Measurements from ENCODE around the gene MTUS2.

MTUS2 gene

DNA sequence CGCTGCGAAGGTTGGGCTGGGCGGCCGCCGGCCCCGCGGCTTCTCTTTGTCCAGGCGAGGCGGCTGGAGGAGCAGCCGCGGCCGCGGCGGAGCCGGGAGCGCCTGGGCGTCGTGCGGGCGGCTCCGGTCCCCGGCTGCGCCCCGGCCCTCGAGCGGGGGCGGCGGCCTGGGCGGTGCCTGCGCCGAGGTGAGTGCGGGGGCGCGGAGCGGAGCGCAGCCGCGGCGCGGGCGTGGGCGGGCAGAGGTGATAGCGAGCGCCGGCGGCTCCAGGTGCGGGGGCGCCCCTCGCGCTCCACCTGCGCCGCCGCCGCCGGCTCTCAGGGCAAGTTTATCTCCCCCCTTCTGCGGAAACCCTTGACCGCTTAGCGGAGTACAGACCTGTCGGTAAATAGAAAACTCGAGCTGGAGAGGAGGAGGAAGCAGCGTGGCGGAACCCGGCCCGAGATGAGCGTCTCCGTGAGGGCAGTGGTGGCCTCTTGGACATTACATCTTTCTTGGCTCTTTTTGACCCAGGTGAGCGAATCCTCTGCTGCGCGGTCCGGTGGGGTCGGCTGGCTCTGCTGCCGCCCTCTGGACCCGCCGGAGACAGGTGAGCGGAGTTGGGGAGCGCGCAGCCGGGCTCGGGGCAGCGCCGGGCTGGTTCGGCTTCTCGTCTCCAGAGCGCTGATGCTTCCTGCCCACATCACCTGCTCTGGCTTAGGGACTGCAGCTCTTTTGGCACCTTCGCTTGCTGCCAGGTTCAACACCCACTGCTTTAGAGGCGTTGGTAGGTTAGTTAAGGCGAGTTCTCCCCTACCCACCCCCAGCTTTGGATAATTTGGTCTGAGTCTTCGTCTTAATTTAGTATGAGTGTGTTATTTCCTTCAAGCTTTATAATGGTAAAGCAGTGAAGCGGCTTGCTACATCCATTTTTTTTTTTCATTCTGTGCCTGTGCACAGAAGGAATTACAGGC is at the start of gene MTUS2:
Gene MTUS2, plus strand, starts transcription at position 241 of the 953 bp plus-strand sequence.
- DNase-seq (ENCODE audit: low spot score), result peak; percentile 16

DNA sequence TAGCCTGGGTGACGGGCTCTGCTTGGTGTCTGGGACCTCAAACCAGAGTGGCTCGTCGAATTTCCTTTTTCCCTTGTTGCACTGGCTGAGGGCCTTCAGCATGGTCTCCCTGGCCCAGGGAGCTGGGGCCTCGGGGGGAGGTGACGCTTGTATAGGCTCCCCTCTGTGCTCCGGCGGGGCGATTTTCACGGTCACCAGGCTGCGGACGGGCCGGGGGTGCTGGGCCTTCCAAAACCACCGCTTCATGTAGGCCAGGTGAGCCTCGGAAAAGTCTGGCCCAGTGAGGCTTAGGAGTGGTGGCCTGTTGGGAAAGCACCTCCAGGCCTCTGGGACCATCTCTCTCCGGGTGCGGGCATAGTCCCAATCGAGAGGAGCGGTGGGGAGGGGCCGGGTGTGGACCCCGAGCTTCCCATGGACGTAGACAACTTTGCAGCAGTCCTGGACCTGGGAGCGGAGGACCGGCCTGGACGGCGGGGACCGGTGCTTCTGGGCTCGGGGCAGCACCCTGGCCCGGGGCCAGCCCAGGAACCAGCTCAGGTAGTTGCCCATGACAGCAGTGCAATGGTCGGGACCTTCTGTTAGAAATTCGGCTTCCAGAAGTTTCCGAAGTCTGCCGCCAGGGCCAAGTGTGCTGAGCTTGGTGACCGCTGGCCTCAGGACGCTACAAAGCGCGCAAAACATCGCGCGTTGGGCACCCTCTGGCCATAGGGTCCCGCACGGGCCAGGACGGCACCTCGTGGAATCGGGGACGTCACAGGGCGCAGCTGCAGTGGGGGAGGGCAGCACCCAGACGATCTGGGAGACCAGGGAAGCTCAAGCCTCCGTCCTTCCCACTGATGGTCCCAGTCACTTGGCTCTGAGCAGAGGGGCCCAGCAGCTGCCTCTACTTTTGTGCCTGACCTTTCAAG is 41.6 kb upstream of the MTUS2 start:
- no peak for DNase-seq (ENCODE audit: low spot score)

DNA sequence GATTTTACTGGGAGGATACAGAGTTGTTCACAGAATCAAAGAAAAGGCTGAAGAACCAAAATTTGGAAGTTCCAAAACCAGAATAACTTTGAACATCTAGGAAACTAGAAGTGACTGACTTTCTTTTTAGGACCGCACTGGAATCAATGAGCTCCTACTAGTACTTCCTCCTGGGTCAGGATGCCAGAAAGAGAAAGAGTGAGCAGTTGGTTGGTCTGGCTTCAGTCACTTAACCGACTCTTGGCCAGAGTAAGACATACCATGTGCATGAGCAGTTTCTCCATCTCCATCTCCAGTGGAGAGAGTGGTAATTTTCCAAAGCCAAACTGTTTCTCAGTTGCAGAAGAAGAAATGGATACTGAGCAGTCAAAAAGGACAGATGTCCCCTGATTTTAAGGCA is 27.1 kb upstream of the MTUS2 start:
- DNase-seq (ENCODE audit: low spot score), result no peak

DNA sequence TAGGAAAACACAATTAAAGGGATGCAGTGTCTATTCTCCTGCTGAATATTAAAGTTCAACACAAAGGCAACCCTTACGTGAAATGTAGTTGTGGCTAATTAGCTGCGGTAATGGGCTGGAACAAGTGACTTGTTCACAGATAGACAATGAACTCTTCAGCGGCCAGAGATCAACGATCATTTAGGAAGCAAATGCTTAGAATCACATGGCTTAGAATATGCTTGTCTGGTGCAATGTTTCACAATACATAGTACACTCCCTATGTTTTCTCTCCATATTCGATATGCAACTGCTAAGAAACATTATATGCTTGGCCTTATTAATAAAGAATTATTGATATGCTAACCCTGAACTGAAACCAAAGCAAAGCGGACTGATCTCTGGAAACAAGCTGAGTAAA is 25.7 kb upstream of the MTUS2 start:
- no peak for DNase-seq (ENCODE audit: low spot score)

DNA sequence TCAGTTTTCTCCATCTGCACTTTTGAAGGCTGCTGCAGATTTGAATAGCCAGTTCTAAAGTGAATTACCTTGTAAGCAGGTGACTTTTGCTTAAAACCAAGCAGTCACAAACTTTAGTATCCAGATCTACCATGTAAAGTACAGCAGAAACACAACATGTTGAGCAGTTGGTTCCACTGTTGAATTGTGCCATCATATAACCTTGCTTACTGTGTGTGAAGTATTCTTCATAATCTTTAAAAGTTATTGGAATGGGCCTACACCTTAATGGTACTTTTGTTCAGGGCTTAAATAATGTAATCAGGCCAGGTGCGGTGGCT is 23.2 kb upstream of the MTUS2 start:
- no peak for DNase-seq (ENCODE audit: low spot score)

DNA sequence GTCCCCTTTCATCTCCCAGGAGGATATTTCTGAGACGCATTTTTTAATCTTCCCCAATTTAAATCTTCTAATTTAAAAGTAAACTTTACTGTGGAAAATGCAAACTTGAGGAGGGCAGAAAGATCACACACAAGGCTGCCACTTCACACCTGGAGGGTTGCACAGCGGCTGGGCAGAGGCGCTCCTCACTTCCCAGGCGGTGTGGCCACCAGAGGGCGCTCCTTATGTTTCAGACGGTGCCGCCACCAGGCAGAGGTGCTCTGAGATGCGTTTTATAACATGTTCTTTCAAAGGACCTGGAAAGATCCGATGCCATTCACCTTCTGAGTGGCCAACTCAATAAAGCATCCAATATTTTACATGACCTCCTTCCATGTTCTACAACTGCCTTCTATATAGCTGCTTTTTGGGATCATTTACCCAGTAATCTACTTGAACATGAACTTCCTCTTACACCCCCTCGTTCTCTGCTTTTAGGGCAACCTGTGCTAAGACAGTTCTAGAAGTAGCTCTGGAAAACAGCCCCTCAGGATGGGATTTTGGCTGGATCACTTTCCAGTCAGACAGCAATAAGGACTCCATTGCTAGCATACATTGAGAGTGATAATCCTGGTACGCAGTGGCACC is 14.8 kb upstream of the MTUS2 start:
- no peak for DNase-seq (ENCODE audit: low spot score)

DNA sequence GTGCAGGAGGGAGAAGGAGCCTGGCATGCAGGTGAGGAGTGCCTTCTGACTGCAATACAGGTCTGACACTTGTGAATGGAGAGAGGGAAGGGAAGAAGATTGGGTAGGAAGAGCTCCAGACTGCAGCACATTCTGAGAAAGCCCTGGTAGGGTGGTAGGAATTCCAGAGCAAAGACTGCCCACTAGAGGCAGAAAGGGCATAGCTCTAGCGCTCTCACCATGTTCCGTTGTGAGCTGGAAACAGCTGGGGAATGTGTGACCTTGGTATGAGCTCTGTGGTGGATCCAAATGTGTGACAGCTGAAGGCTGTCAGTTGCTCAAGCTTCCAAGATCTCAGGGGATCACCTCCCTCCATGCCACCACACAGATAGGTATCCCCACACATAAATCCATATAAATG is 2.9 kb upstream of the MTUS2 start:
- no peak for DNase-seq (ENCODE audit: low spot score)

DNA sequence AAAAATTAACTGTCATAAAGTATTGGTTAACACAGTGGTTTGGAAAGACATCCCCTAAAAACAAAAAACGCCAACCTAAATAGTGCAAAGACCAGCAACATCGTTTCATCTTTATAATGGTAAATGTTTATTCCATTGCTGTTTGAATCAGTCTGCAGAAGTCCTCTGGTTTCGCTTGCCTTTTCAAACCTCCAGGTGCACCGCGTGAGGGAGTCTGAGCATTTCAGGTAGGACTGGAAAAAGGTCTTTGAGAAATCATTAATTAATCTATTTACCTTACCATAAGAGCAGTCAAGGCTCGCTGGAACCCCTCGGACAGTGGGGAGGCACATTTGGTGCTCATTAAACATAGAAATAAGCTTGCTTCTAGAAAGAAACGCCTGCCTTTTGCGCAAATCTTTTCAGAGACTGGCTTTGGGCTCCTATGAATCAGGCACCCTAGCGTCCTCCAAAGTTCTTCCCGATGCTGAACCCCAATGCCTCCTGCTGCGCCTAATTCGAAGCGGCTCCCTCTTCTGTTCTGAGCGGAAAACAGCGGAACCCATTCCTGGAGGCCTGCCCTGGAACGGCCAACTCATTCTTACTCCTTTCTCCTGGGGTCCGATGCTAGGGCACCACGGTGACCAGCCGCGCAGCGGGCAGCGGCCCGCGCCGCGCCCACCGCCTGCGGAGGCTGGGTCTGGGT is 951 bp upstream of the MTUS2 start:
- peak; percentile 12 for DNase-seq (ENCODE audit: low spot score)

DNA sequence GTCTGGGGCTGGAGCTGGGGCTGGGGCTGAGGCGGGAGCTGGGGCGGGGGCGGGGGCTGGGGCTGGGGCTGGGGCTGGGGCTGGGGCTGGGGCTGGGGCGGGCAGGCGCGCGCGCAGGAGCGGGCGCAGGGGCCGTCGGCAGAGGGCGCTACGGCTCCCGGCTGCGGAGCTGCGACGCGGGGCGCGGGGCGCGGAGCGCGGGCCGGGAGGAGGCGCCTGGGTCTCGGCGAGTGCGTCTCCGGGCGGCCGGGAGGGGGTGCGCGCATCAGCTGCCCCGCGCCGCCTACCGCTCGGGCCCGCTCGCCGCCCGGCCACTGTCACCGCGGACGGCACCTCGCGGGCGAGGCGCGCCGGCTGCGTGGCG is 422 bp upstream of the MTUS2 start:
- peak; percentile 22 for DNase-seq (ENCODE audit: low spot score)

DNA sequence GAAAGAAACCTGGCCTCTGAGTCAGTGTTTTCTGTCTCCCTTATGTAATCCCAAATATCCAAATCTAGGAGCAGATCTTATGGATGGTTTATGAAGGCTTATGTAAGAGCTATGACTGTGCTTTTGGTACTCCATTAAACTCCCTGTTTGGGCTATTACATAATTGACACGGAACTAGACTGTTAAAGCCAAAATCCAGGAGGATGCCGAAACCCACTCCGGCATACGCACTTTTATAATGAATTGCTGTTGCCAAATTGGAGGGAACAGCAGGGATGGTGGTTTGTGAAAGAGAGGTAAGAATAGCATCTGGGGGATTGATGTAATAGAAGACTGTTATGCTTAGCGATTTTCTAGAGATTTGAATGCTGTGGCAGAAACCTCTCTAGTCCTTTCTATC is 2.0 kb downstream of the MTUS2 start:
- DNase-seq (ENCODE audit: low spot score), result peak; percentile 58

DNA sequence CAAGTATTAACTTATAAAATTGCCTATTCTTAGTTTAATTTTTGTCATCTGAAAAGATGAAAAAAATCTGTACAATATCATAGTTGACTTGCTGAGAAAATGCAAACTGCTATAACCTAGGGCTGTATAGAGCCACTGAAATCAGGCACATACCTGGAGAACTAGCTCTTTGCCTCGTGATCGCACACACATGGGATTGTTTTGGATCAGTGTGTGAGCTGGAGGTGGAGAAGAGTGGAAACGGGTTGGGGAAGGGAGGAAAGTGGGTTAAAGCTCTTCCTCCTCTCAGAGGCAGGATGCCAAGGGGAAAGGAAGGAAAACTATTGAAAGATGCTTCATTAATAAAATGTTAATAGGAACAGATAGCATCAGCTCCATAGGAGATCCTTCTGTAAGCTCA is 2.7 kb downstream of the MTUS2 start:
- DNase-seq (ENCODE audit: low spot score), result peak; percentile 61

DNA sequence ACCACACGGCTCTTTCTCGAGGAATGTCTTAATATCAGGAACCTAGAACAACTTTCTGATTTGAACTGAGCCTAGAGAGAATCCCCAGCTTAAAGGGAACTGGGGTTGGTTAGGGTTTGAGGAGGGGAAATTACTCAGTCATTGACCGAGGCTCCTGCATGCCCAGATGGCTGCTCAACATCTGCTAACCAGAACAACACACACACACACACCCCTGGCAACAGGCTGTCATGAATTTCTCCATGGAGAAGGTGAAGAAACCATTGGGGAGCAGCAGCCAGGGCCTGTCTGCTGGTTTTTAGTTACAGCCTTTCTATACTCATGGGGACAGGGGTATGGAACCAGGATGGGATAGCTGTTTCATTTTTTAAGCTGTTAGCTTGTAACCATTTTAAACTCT is 5.2 kb downstream of the MTUS2 start:
- no peak for DNase-seq (ENCODE audit: low spot score)

DNA sequence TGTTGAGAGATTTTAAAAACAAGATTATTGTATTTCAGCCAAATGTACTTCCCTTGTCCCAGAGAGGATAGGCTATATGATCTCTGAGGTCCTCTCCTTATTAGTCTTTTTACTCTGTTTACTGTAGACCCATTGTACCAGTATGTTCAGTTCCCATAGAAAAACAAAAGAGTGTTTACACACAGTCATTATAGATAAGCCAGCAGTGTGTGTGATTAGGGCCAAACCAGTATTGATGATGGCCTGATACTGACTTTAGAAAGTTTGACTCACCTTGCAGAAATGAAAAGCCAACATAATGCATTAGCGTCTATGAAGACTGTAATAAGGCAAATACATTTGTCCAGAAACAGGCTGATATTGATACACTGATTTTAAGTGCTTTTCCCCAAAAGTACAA is 6.2 kb downstream of the MTUS2 start:
- no peak for DNase-seq (ENCODE audit: low spot score)

DNA sequence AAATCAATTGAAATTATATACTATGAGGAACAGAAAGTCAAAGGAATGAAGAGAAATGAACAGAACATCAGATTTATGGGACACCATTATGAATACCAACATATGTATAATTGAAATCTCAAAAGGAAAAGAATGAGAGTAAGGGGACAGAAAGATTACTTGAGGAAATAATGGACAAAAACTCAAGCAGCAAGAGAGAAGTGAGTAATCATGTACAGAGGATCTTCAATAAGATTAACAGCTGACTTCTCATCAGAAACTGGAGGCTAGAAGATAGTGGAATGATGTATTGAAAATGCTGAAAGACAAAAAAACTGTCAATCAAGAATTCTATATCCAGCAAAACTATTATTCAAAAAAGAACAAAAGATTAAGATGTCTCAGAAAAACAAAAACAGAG is 10.4 kb downstream of the MTUS2 start:
- DNase-seq (ENCODE audit: low spot score), result no peak

DNA sequence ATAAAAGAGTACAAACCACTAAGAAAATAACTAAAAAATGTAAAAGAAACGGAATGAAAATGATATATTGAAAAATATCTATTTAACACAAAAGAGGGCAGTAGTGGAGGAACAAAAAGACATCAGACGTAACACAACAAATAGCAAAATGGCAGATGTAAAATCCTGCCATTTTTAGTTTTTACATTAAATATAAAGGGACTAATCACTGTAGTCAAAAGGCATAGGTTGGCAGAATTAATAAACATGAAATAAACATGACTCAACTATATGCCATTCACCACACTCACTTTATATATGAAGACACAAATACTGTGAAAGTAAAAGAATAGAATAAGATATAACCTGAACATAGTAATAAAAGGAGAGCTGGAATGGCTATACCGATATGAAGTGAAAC is 11.0 kb downstream of the MTUS2 start:
- DNase-seq (ENCODE audit: low spot score), result no peak

DNA sequence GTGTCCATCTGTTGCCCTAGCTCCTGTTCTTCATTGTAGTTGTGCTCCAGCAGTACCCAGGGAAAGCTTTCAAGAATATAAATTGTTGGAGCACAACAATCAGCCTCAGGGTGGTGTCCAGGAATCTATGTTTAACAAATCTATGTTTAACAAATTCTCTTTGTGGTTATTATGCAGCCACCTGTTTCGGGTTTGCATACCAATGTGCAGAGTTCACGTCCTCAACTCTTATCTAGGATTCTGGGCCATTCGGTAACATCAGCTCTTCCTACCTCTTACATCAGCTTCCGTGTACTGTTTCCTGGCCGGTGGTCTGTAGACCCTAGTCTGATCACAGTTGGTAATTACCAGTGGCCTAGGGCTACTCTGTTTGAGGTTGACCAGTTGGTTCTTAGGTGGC is 17.0 kb downstream of the MTUS2 start:
- no peak for DNase-seq (ENCODE audit: low spot score)

DNA sequence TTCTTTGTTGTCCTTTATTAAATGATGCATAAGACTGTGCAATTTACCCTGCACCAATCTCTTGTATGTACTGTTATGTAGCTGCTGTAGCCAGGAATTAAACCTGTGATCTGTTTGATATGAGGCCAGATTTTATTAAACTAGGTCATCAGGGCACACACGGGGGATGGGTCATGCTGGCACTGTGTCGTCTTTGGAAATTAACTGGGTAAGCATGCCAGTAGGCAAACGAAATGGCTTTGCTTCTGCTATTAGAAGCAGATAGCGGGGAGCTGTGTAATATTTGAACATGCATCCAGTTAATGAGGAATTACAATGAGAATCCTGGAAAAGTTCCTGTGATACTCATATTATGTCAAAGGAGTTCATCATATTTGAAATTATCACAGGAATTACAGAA is 23.5 kb downstream of the MTUS2 start:
- no peak for DNase-seq (ENCODE audit: low spot score)

DNA sequence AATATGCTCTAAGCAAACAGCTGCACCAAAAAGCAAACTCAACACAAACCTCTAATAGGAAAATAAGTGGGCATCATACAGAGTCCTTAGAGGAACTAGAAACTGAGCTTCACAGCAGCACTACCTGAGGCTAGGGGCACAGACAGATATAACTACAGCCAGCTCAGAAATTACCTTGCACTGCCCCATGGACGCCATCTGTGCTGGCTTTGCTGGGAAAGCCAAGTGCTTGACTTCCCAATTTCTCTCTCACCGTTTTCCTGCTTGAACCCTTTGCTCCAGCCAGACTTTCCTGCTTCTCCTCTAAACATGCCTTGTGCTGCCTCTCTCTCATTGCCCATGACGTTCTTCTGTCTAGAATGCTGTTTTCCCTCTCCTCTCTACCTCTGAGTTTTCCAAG is 29.3 kb downstream of the MTUS2 start:
- DNase-seq (ENCODE audit: low spot score), result no peak

DNA sequence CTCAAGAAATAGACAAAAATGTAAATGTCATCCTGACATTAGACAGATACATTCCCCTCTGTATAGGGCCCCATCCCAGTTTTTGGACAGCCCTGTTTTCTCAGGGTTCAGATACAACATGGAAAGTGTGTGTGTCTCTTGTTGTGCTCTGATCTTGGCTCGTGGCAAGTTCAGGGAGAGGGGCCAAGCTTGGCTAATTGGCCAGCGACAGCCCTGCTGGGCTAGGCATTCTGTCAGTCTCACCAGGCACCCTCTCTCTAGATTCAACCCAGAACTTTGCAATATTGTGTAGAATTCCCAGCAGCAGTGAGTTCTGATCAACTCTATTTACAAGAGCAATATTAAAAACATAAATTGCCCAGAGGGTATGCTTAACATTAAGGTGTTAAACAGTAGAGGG is 30.1 kb downstream of the MTUS2 start:
- no peak for DNase-seq (ENCODE audit: low spot score)

DNA sequence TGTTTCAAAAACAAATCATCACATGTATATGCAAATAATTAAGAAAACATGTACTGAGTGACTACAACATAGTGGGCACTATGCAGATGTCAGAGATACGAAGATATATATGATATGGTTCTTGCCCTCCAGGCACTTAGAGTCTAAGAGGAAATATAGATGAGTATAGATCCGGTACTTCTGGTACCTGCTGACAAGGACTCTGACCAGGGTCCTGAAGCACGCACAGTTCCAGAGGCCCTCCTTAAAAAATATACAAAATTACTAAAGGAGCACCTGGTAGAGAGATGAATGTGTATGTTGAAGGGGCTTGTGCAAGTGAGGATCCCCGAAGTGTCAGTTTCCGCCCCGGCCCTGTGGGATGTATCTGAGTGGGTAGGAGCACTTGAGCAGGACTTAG is 31.3 kb downstream of the MTUS2 start:
- DNase-seq (ENCODE audit: low spot score), result no peak

DNA sequence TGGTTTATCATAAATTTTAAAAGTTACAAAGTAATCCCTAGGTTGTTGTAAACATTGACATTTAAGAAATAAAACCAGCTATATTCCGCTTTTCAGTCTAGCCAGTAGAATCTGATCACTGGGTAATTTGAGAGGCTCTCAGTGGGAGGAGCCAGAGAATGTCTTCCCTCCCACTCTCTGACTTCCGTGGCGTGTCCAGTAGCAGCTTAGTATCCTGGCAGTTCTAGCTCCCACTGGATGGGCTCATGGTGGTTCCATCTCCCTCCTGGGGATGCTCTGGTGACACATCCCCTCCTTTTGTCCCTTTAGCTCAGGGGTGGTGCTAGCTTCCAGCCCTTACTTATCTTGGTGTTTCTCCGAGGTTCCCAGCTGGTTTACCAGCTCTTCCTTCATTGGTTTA is 34.5 kb downstream of the MTUS2 start:
- DNase-seq (ENCODE audit: low spot score), result no peak

DNA sequence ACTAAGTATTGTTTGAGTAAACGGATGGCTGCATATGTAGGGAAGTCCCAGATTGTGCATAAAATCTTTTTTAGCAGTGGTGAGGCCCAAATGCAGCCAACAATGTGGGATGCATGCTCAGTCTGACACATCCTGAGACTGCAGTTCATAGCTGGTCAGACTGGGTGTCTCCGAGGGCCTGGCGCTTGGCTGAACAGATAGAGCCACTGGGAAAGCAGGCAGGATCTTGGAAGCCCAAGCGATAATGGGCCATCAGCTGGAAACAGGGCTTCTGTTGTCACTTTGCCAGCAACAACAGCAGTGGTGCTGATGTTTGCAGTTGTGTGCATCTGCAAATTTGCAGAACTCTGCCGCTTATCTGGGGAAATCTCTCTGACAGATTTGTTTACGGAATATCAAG is 36.1 kb downstream of the MTUS2 start:
- no peak for DNase-seq (ENCODE audit: low spot score)
